Endothelial cell of umbilical vein (primary cell): ENCODE data around the gene SMARCC2. TPM values are rescaled to one million over a fixed set of nuclear protein-coding genes. Genes with fewer than 3 reads are reported as not detected.

Experiments
- BruUV-seq: library from RNA; stranded (reverse); fragments of 400-500 nt; replicated peaks from 2 replicates; lab custom pipeline; 2021; lab: Mats Ljungman, UMichigan
- CTCF ChIA-PET: fragments of 300-600, 350-600 bp; sonication (Branson Sonifier 250); formaldehyde crosslinking; loops from one replicate; lab custom pipeline; 2021; ENCODE audit warnings: antibody characterized with exemption, inconsistent platforms; lab: Charles Lee
- POLR2A ChIA-PET: fragments of 300-600, 350-600 bp; sonication (Branson Sonifier 250); formaldehyde crosslinking; loops from one replicate; lab custom pipeline; 2021; ENCODE audit warnings: antibody characterized with exemption, inconsistent platforms; lab: Charles Lee
- DNase-seq: peaks from one replicate; pipeline ENCODE4 v3.0.0-alpha.2; 2011; ENCODE audit warnings: low read depth, low spot score
- FAIRE-seq: peaks from 2 replicates; lab custom pipeline; 2011; peaks lifted over from hg19 to GRCh38; lab: Jason Lieb, UNC
- H2AFZ ChIP-seq: 2 replicates; pipeline ENCODE4 v1.6.0; 2012; ENCODE audit warnings: low read depth, low read length, control low read depth, inconsistent platforms
- H3K27ac ChIP-seq: 2 replicates; pipeline ENCODE4 v1.5.1; 2011; ENCODE audit warnings: low read depth, mild to moderate bottlenecking, control low read depth, low read length, moderate library complexity; ENCODE audit not compliant: insufficient read depth
- H3K27me3 ChIP-seq, 2 experiments: 2 replicates each; pipeline versions ENCODE4 v1.6.0 to v1.6.1; 2011; ENCODE audit warnings: low read length in 2 of 2, mixed read lengths in 1 of 2; ENCODE audit not compliant: control insufficient read depth in 2 of 2, insufficient read depth in 2 of 2
- H3K36me3 ChIP-seq, 2 experiments: 2 replicates in 1 of 2; 3 replicates in 1 of 2; pipeline ENCODE4 v1.5.1; 2011; ENCODE audit warnings: low read length in 2 of 2, mild to moderate bottlenecking in 1 of 2, moderate library complexity in 1 of 2; ENCODE audit not compliant: control insufficient read depth in 2 of 2, insufficient read depth in 2 of 2; ENCODE audit errors: extremely low read depth in 1 of 2
- H3K4me1 ChIP-seq: 3 replicates; pipeline ENCODE4 v1.5.1; 2011; ENCODE audit warnings: mild to moderate bottlenecking, low read length; ENCODE audit not compliant: control insufficient read depth, insufficient read depth; ENCODE audit errors: extremely low read depth
- H3K4me2 ChIP-seq: 2 replicates; pipeline ENCODE4 v1.6.1; 2011; ENCODE audit warnings: low read length, control low read depth, mixed read lengths; ENCODE audit not compliant: insufficient read depth
- H3K4me3 ChIP-seq, 3 experiments: fragments of 200-600 bp in 1 of 3; sonication (generic), shearing (Covaris generic) in 1 of 3; replicated peaks in 1 of 3; 2 replicates each; pipeline ENCODE4 v1.5.1; 2011 to 2016; ENCODE audit warnings: control low read depth in 3 of 3, low read length in 3 of 3, mild to moderate bottlenecking in 2 of 3, inconsistent platforms in 1 of 3, low read depth in 1 of 3, moderate library complexity in 1 of 3; ENCODE audit not compliant: insufficient read depth in 1 of 3
- H3K79me2 ChIP-seq: 2 replicates; pipeline ENCODE4 v1.6.0; 2012; ENCODE audit warnings: low read length, inconsistent platforms; ENCODE audit not compliant: control insufficient read depth, insufficient read depth
- H3K9ac ChIP-seq: replicated peaks from 2 replicates; pipeline ENCODE3; 2011; ENCODE audit warnings: low read length, control low read depth; ENCODE audit not compliant: insufficient read depth; ENCODE audit errors: extremely low read depth
- H3K9me1 ChIP-seq: replicated peaks from 3 replicates; pipeline ENCODE4 v1.6.0; 2011; ENCODE audit warnings: mild to moderate bottlenecking, low read length; ENCODE audit not compliant: control insufficient read depth, insufficient read depth; ENCODE audit errors: extremely low read depth
- H3K9me3 ChIP-seq: replicated peaks from 2 replicates; pipeline ENCODE4 v1.5.1; 2012; ENCODE audit warnings: low read length, inconsistent platforms; ENCODE audit not compliant: control insufficient read depth, insufficient read depth
- H4K20me1 ChIP-seq: replicated peaks from 2 replicates; pipeline ENCODE3; 2011; ENCODE audit warnings: mild to moderate bottlenecking, low read length; ENCODE audit not compliant: control insufficient read depth, insufficient read depth; ENCODE audit errors: extremely low read depth
- CTCF ChIP-seq, 2 donors: IDR thresholded peaks; 1 replicate in 1 of 2; 2 replicates in 1 of 2; pipeline ENCODE4 v1.5.1; 2011; ENCODE audit warnings: low read length in 2 of 2, mild to moderate bottlenecking in 2 of 2, moderate library complexity in 2 of 2, control low read depth in 1 of 2, inconsistent platforms in 1 of 2, low read depth in 1 of 2; ENCODE audit not compliant: insufficient read depth in 1 of 2; ENCODE audit errors: extremely low read depth in 1 of 2
- EZH2 ChIP-seq: IDR thresholded peaks from 2 replicates; pipeline ENCODE4 v1.6.1; 2012; ENCODE audit warnings: borderline replicate concordance, low read depth, mild to moderate bottlenecking, moderate library complexity, low read length, inconsistent platforms; ENCODE audit not compliant: severe bottlenecking
- FOS ChIP-seq: IDR thresholded peaks from 2 replicates; pipeline ENCODE4 v1.6.1; 2011; ENCODE audit warnings: mild to moderate bottlenecking, low read length, moderate library complexity, borderline replicate concordance; ENCODE audit not compliant: insufficient read depth
- GATA2 ChIP-seq: IDR thresholded peaks from 2 replicates; pipeline ENCODE4 v1.7.0; 2011; ENCODE audit warnings: low read depth, mild to moderate bottlenecking, moderate library complexity, mixed read lengths, low read length; ENCODE audit not compliant: insufficient read length, insufficient read depth
- JUN ChIP-seq: IDR thresholded peaks from 2 replicates; pipeline ENCODE4 v1.6.1; 2011; ENCODE audit warnings: borderline replicate concordance, low read depth; ENCODE audit not compliant: insufficient read length, insufficient read depth
- MAX ChIP-seq: IDR thresholded peaks from 2 replicates; pipeline ENCODE4 v1.6.1; 2011; ENCODE audit not compliant: insufficient read depth, insufficient read length
- MYC ChIP-seq: IDR thresholded peaks from one replicate; pipeline ENCODE4 v1.6.1; 2011; ENCODE audit warnings: mild to moderate bottlenecking, low read depth, low read length
- POLR2A ChIP-seq: IDR thresholded peaks from 2 replicates; pipeline ENCODE4 v1.6.1; 2012; ENCODE audit warnings: low read depth, mild to moderate bottlenecking, control low read depth, low read length
- POLR2AphosphoS5 ChIP-seq: IDR thresholded peaks from 2 replicates; pipeline ENCODE4 v1.6.1; 2012; ENCODE audit warnings: low read depth, mild to moderate bottlenecking, control low read depth, low read length, moderate library complexity; ENCODE audit not compliant: insufficient read depth
- dilution Hi-C: fragments of 300-500 bp; cut with MboI; formaldehyde crosslinking; loops from one replicate; pipeline ENCODE4 v1.15.0; 2019; ENCODE audit warnings: low sequenced_read_pairs; ENCODE audit not compliant: extremely low pct_ligation_motif_present
- intact Hi-C: fragments of 100-400 bp; cut with micrococcal nuclease; formaldehyde crosslinking; loops from one replicate; pipeline ENCODE4 v1.10.0; 2022
- polyA plus RNA-seq, 4 experiments: library from polyadenylated mRNA; depleted of rRNA in 3 of 4; stranded (reverse) in 3 of 4; unstranded in 1 of 4; fragments of >200 nt; gene quantifications; 2 replicates each; pipeline versions ENCODE4 v1.2.1 to v1.2.3, GENCODE V29; 2011 to 2012; ENCODE audit warnings: missing spikeins in 1 of 4
- total RNA-seq: library from RNA; stranded (reverse); gene quantifications from 2 replicates; pipeline ENCODE4 v1.2.3, GENCODE V29; 2021

Gene SMARCC2
- total and polyA plus RNA-seq, 2 donors (not counting 3 experiments of a cell fraction or from before 2014, with no cell fraction given): 51.9 to 121 TPM

- H3K4me2 ChIP-seq: peak overlapping the region; percentile 48
- FAIRE-seq (no peak), DNase-seq (peak; percentile 69)
- H3K4me3 ChIP-seq: no peak overlapping the region
- no peak overlapping the region for H2AFZ ChIP-seq
- ChIA-PET POLR2A (interaction anchor here (0.8 to 4.5 kb wide), 2 partner anchors 23 to 38 kb away, joined by 6 to 37 read pairs; partner anchors contain the start of gene RNF41), CTCF (interaction anchor here (0.7 to 4.5 kb wide), 4 partner anchors 10 to 59 kb away, joined by 3 to 42 read pairs (median 11); partner anchors contain the start of genes ANKRD52, RNF41 and SMARCC2)
- peak overlapping the region; percentile 97 for H3K27ac ChIP-seq
- H3K79me2 ChIP-seq: no peaks in the 10 kb centered on the region
- H3K36me3 ChIP-seq: no peaks in the 10 kb centered on the region
- H3K27me3 ChIP-seq: no peaks in the 10 kb centered on the region
- dilution Hi-C loops: no loop called here
- peak overlapping the region; percentile 59 for H3K9ac ChIP-seq
- intact Hi-C loops: loop anchor here (1.0 kb wide), 2 partner anchors 7 to 101 kb away; partner anchors contain the start of gene CS
- no peaks in the 10 kb centered on the region for H4K20me1 ChIP-seq
- TF ChIP-seq EZH2 (no peak), MAX (no peak), POLR2A (no peak), JUN (no peak), GATA2 (no peak)
- H3K9me3 ChIP-seq: no peaks in the 10 kb centered on the region
- H3K9me1 ChIP-seq: no peaks in the 10 kb centered on the region
- BruUV-seq: TSS peak; percentile 49
- peaks cover 32% of the 10 kb centered on the region for H3K4me1 ChIP-seq
Observed at GRCh38 chr12:56198836-56199235, 9.6 kb upstream of the SMARCC2 start.

- TF ChIP-seq POLR2AphosphoS5 (peak; percentile 34), MAX (no peak), MYC (no peak), GATA2 (peak; percentile 67), POLR2A (no peak), FOS (no peak), EZH2 (no peak), JUN (peak; percentile 79), CTCF (IDR thresholded peaks at IDR 0.05; ENCODE audit: extremely low read depth in 1 of 2, insufficient read depth in 1 of 2, low read depth in 1 of 2, low read length in 2 of 2) (no peak)
- no peaks in the 10 kb centered on the region for H3K9me3 ChIP-seq
- POLR2A ChIA-PET: interaction anchor here (1.1 to 4.5 kb wide), 2 partner anchors 23 to 102 kb away, joined by 3 to 37 read pairs; partner anchors contain the start of genes CS and RNF41
- H2AFZ ChIP-seq: no peak overlapping the region
- H3K79me2 ChIP-seq: no peaks in the 10 kb centered on the region
- FAIRE-seq: peak; percentile 79
- H3K9ac ChIP-seq: peak overlapping the region; percentile 68
- CTCF ChIA-PET: interaction anchor here (1.4 to 4.5 kb wide), 3 partner anchors 9 to 24 kb away, joined by 4 to 42 read pairs (median 18); partner anchors contain the start of genes RNF41 and SMARCC2
- peak; percentile 96 for DNase-seq
- peak overlapping the region; percentile 97 for H3K27ac ChIP-seq
- no peaks in the 10 kb centered on the region for H3K27me3 ChIP-seq
- intact Hi-C loops: loop anchor here (1.0 kb wide), 3 partner anchors 8 to 102 kb away; partner anchors contain the start of genes CS and NABP2
- no peak overlapping the region for H3K4me3 ChIP-seq
- peak overlapping the region; percentile 14 for H3K4me2 ChIP-seq
- no peaks in the 10 kb centered on the region for H3K36me3 ChIP-seq
- BruUV-seq: no TSS peak
- dilution Hi-C loops: no loop called here
- H4K20me1 ChIP-seq: no peaks in the 10 kb centered on the region
- H3K9me1 ChIP-seq: no peaks in the 10 kb centered on the region
- H3K4me1 ChIP-seq: peaks cover 32% of the 10 kb centered on the region
Observed at GRCh38 chr12:56197921-56198635, 8.8 kb upstream of the SMARCC2 start.
